ENCODE measurements around the gene RUBCN. TPM values are rescaled to one million over a fixed set of nuclear protein-coding genes. Genes with fewer than 3 reads are reported as not detected.

The RUBCN gene
- total RNA-seq, 2 donors from 2014 or later, result 32.3 to 32.7 TPM

- H3K4me1 ChIP-seq, result peaks cover 0 to 24% of the 10 kb centered on the region in 2 donors
- no peak for DNase-seq (ENCODE audit: low spot score)
- H3K36me3 ChIP-seq, result peaks cover 45% of the 10 kb centered on the region
- TF ChIP-seq, protein P1, sequence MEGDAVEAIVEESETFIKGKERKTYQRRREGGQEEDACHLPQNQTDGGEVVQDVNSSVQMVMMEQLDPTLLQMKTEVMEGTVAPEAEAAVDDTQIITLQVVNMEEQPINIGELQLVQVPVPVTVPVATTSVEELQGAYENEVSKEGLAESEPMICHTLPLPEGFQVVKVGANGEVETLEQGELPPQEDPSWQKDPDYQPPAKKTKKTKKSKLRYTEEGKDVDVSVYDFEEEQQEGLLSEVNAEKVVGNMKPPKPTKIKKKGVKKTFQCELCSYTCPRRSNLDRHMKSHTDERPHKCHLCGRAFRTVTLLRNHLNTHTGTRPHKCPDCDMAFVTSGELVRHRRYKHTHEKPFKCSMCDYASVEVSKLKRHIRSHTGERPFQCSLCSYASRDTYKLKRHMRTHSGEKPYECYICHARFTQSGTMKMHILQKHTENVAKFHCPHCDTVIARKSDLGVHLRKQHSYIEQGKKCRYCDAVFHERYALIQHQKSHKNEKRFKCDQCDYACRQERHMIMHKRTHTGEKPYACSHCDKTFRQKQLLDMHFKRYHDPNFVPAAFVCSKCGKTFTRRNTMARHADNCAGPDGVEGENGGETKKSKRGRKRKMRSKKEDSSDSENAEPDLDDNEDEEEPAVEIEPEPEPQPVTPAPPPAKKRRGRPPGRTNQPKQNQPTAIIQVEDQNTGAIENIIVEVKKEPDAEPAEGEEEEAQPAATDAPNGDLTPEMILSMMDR (IDR thresholded peaks at IDR 0.05), result no peak
- no peaks in the 10 kb centered on the region for H3K27me3 ChIP-seq
- H3K4me3 ChIP-seq, result no peak overlapping the region
- H3K9me3 ChIP-seq, result no peaks in the 10 kb centered on the region
- peak overlapping the region in 1 of 2 donors; percentile 0 for H3K27ac ChIP-seq
Observed at GRCh38 chr3:197758512-197758911, 21.8 kb upstream of the RUBCN start.

- no peak overlapping the region for H3K4me3 ChIP-seq
- TF ChIP-seq, protein P1 (IDR thresholded peaks at IDR 0.05), result no peak
- H3K36me3 ChIP-seq, result peaks cover 27% of the 10 kb centered on the region
- peaks cover 0 to 42% of the 10 kb centered on the region in 2 donors for H3K4me1 ChIP-seq
- no peak for DNase-seq (ENCODE audit: low spot score)
- no peaks in the 10 kb centered on the region for H3K9me3 ChIP-seq
- peak overlapping the region in 1 of 2 donors; percentile 7 for H3K27ac ChIP-seq
- H3K27me3 ChIP-seq, result no peaks in the 10 kb centered on the region
Observed at GRCh38 chr3:197756704-197757103, 20.0 kb upstream of the RUBCN start.

- peak overlapping the region; percentile 94 to 97 for H3K27ac ChIP-seq
Observed at GRCh38 chr3:197753263-197753662, 16.6 kb upstream of the RUBCN start.

GRCh38 chr3:197752107-197752506, 15.4 kb upstream of the RUBCN start:
- H3K27ac ChIP-seq, result peak overlapping the region; percentile 94 to 97
- H3K9me3 ChIP-seq, result no peaks in the 10 kb centered on the region
- H3K4me3 ChIP-seq, result no peak overlapping the region
- H3K27me3 ChIP-seq, result no peaks in the 10 kb centered on the region
- H3K4me1 ChIP-seq, result peaks cover 0 to 59% of the 10 kb centered on the region in 2 donors
- peaks cover 8% of the 10 kb centered on the region for H3K36me3 ChIP-seq
- TF ChIP-seq, protein P1 (IDR thresholded peaks at IDR 0.05), result no peak
- DNase-seq (ENCODE audit: low spot score), result no peak

More at GRCh38 chr3:197753263-197753662, 16.6 kb upstream of the RUBCN start:
- Histone ChIP-seq H3K36me3 (peaks cover 12% of the 10 kb centered on the region), H3K4me3 (no peak overlapping the region), H3K9me3 (no peaks in the 10 kb centered on the region), H3K4me1 (peaks cover 0 to 54% of the 10 kb centered on the region in 2 donors), H3K27me3 (no peaks in the 10 kb centered on the region)
- TF ChIP-seq, protein P1 (IDR thresholded peaks at IDR 0.05), result no peak
- DNase-seq (ENCODE audit: low spot score), result no peak

DNA sequence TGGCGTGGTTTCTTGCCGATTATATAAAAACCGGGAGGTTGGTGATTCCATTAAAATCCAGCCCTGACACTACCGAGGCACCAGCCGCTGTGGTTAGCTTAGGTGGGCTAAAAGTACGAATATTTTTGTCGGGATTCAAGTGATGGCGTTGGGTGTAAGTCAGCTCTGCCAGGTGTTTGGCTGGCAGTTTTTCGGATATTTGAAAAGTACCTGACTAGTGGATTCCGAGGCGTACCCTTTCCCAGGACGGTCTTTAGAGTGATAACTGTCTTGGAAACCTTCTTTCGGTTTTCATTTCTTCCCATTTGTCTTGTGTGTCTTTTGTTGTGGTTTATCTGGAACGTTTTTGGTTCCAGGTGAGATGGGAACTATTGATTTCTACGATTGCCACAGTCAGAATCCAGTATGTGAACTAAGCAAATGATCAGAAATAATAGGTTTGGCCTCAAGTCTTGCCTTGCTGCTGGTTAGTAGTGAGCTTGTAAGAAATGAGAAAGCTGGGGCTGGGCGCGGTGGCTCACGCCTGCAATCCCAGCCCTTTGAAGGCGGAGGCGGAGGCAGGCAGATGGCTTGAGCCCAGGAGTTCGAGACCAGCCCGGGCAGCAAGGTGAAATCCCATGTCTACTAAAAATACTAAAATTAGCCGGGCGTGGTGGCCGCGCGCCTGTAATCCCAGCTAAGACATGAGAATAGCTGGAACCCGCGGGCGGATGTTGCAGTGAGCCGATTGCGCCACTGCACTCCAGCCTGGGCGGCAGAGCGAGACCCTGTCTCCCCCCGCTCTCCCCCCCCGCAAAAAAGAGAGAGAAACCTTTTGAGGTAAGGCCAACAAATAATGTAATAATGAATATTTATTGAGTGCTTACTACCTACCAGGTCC, 14.4 kb upstream of the RUBCN start:
- no peaks in the 10 kb centered on the region for H3K36me3 ChIP-seq
- peaks cover 0 to 60% of the 10 kb centered on the region in 2 donors for H3K4me1 ChIP-seq
- TF ChIP-seq, protein P1 (IDR thresholded peaks at IDR 0.05), result no peak
- peak overlapping the region; percentile 94 to 97 for H3K27ac ChIP-seq
- no peaks in the 10 kb centered on the region for H3K27me3 ChIP-seq
- H3K9me3 ChIP-seq, result no peaks in the 10 kb centered on the region
- DNase-seq (ENCODE audit: low spot score), result peak; percentile 74
- peak overlapping the region; percentile 63 to 93 for H3K4me3 ChIP-seq
